ENCODE results near the gene PHF21A. TPM values are rescaled to one million over a fixed set of nuclear protein-coding genes. Genes with fewer than 3 reads are reported as not detected.
"Not testable (repeated sequence)": the region's sequence is repeated elsewhere in the genome, so short reads cannot be mapped to it uniquely, and the experiment has no call there.

Gene PHF21A
- total RNA-seq, 2 donors from 2014 or later, result 53.0 to 54.6 TPM

GRCh38 chr11:46127150-46127638 lies 5.9 kb upstream of the PHF21A start:
- Mint-ChIP-seq H3K36me3 (no peaks in the 10 kb centered on the region), H3K9me3 (no peaks in the 10 kb centered on the region), H3K27ac (no peak overlapping the region)
- ATAC-seq (peak; percentile 90 to 94), DNase-seq (ENCODE audit: low spot score in 2 of 2) (peak in 1 of 2 donors; percentile 25)

- DNase-seq (ENCODE audit: low spot score in 2 of 2) (no peak), ATAC-seq (no peak)
- Mint-ChIP-seq H3K27ac (no peak overlapping the region), H3K36me3 (no peaks in the 10 kb centered on the region), H3K9me3 (no peaks in the 10 kb centered on the region)
These were observed 4.0 kb upstream of the PHF21A start for GRCh38 chr11:46125284-46125683.

- Mint-ChIP-seq H3K9me3 (no peaks in the 10 kb centered on the region), H3K36me3 (peaks cover 7 to 12% of the 10 kb centered on the region in 2 donors), H3K27ac (no peak overlapping the region)
- no peak for DNase-seq (ENCODE audit: low spot score in 2 of 2)
- ATAC-seq, result no peak
These were observed 1.9 kb upstream of the PHF21A start for GRCh38 chr11:46122945-46123715.

GRCh38 chr11:46121724-46122477 lies 647 bp upstream of the PHF21A start:
- Mint-ChIP-seq H3K36me3 (peaks cover 7 to 12% of the 10 kb centered on the region in 2 donors), H3K9me3 (no peaks in the 10 kb centered on the region), H3K27ac (peak overlapping the region; percentile 88 to 90)
- ATAC-seq (peak; percentile 64 to 68), DNase-seq (ENCODE audit: low spot score in 2 of 2) (peak; percentile 70 to 84)

GRCh38 chr11:46120346-46121300 lies 631 bp downstream of the PHF21A start:
- ATAC-seq (peak; percentile 25 to 34), DNase-seq (ENCODE audit: low spot score in 2 of 2) (no peak)
- H3K9me3 Mint-ChIP-seq, result no peaks in the 10 kb centered on the region
- peaks cover 7 to 12% of the 10 kb centered on the region in 2 donors for H3K36me3 Mint-ChIP-seq
- H3K27ac Mint-ChIP-seq, result peak overlapping the region; percentile 88 to 95

- peak; percentile 47 to 64 for DNase-seq (ENCODE audit: low spot score in 2 of 2)
- peak; percentile 16 to 33 for ATAC-seq
- H3K9me3 Mint-ChIP-seq, result no peaks in the 10 kb centered on the region
- H3K36me3 Mint-ChIP-seq, result peaks cover 7 to 12% of the 10 kb centered on the region in 2 donors
- peak overlapping the region; percentile 88 to 98 for H3K27ac Mint-ChIP-seq
These were observed 1.7 kb downstream of the PHF21A start for GRCh38 chr11:46119352-46120216.

GRCh38 chr11:46118702-46119351 lies 2.4 kb downstream of the PHF21A start:
- Mint-ChIP-seq H3K27ac (peak overlapping the region; percentile 88 to 98), H3K9me3 (no peaks in the 10 kb centered on the region), H3K36me3 (peaks cover 7 to 12% of the 10 kb centered on the region in 2 donors)
- no peak for DNase-seq (ENCODE audit: low spot score in 2 of 2)
- ATAC-seq, result no peak

GRCh38 chr11:46117842-46118241 lies 3.4 kb downstream of the PHF21A start:
- ATAC-seq (no peak), DNase-seq (ENCODE audit: low spot score in 2 of 2) (no peak)
- H3K27ac Mint-ChIP-seq, result peak overlapping the region in 1 of 2 donors; percentile 88
- H3K9me3 Mint-ChIP-seq, result no peaks in the 10 kb centered on the region
- peaks cover 7 to 12% of the 10 kb centered on the region in 2 donors for H3K36me3 Mint-ChIP-seq

GRCh38 chr11:46116712-46117037 lies 4.6 kb downstream of the PHF21A start:
- H3K27ac Mint-ChIP-seq, result peak overlapping the region in 1 of 2 donors; percentile 7
- not testable (repeated sequence) for H3K9me3 Mint-ChIP-seq; ATAC-seq; DNase-seq (ENCODE audit: low spot score in 2 of 2)
- H3K36me3 Mint-ChIP-seq, result peaks cover 7 to 12% of the 10 kb centered on the region in 2 donors

GRCh38 chr11:46116007-46116711 lies 5.1 kb downstream of the PHF21A start:
- Mint-ChIP-seq H3K9me3 (no peaks in the 10 kb centered on the region), H3K36me3 (peaks cover 7 to 12% of the 10 kb centered on the region in 2 donors), H3K27ac (peak overlapping the region; percentile 7 to 81)
- DNase-seq (ENCODE audit: low spot score in 2 of 2), result no peak
- peak in 1 of 2 donors; percentile 30 for ATAC-seq

GRCh38 chr11:46114961-46115360 lies 6.3 kb downstream of the PHF21A start:
- H3K27ac Mint-ChIP-seq, result peak overlapping the region; percentile 55 to 77
- peaks cover 7 to 11% of the 10 kb centered on the region in 2 donors for H3K36me3 Mint-ChIP-seq
- DNase-seq (ENCODE audit: low spot score in 2 of 2) (no peak), ATAC-seq (no peak)
- H3K9me3 Mint-ChIP-seq, result no peaks in the 10 kb centered on the region

GRCh38 chr11:46114378-46114777 lies 6.9 kb downstream of the PHF21A start:
- no peak for ATAC-seq
- H3K27ac Mint-ChIP-seq, result peak overlapping the region in 1 of 2 donors; percentile 55
- no peaks in the 10 kb centered on the region for H3K9me3 Mint-ChIP-seq
- DNase-seq (ENCODE audit: low spot score in 2 of 2), result no peak
- peaks cover 4 to 5% of the 10 kb centered on the region in 2 donors for H3K36me3 Mint-ChIP-seq

GRCh38 chr11:46112961-46113607 lies 8.2 kb downstream of the PHF21A start:
- Mint-ChIP-seq H3K36me3 (no peaks in the 10 kb centered on the region), H3K9me3 (no peaks in the 10 kb centered on the region), H3K27ac (no peak overlapping the region)
- no peak for DNase-seq (ENCODE audit: low spot score in 2 of 2)
- ATAC-seq, result peak; percentile 39 to 86

GRCh38 chr11:46108751-46109150 lies 12.5 kb downstream of the PHF21A start:
- DNase-seq (ENCODE audit: low spot score in 2 of 2) (no peak), ATAC-seq (no peak)
- Mint-ChIP-seq H3K27ac (no peak overlapping the region), H3K9me3 (no peaks in the 10 kb centered on the region), H3K36me3 (no peaks in the 10 kb centered on the region)
